HG02798 (cell line): ENCODE results near the gene OR56A1.

Experiments
- ATAC-seq: cut with Tn5 transposase; IDR thresholded peaks from one replicate; pipeline ENCODE4 v1.9.1; 2021; ENCODE audit warnings: mild to moderate bottlenecking; ENCODE audit not compliant: unreplicated experiment, poor library complexity

OR56A1 gene

DNA sequence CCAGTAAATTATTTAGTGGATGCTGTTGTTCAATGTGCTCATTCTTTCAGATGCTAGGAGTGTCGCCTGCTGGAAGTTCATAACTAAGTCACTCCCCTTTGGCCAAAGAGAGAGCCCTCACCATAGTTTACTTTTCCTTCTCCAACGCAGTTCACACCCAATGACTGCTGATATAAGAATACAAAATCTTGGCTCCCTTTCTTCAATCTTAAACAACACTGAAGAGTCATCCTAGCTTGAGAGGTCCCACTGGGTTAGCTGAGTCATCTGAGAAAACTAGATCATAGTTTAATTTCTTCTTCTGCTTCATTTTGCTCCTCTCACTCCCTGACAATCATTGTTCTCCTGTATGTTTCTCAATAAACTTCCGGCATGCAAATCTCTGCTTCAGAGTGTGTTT lies 38.4 kb downstream of the OR56A1 start:
- ATAC-seq, result no peak

DNA sequence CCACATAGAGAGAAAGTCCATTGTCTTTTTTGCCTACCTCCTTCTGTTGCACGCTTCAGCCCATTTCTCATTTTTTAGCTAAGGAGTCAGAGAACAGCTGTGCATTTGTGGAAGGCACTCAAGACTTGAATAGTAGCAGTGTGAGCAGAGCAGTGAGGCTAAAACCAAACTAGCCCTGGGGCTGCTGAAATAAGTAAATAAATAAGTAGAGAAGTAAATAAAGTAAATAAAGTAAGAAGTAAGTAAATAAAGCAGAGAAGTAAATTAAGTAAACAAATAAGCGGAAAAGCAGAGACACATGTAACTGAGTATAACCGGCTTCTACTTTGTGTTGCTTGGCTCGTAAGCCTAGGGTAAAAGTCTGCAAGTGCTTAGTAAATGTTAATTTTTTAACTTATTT lies 41.4 kb downstream of the OR56A1 start:
- no peak for ATAC-seq

DNA sequence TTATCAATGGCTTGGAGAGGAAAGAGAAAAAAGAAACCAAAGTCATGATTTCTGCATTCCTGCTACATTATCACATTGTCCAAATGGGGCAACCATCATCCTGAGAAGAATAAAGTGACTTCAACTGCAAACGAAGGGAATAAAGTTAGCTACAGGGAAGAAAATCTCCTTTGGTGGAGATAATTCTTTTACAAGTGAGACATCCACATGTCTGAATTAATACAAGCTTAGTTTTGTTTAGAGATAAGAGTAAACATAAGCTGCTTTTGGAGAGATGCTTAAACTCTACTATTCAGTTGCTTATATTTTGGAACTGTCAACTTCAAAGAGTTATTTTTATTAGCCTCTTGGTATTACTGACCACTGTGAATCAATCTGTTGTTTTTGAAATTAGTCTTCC lies 43.7 kb downstream of the OR56A1 start, which contains the start of gene OR52L1:
OR52L1 (minus strand) TSS at position 101 of the 400 bp plus-strand sequence; CDS start at position 46, 55 bp downstream.
- ATAC-seq, result no peak

DNA sequence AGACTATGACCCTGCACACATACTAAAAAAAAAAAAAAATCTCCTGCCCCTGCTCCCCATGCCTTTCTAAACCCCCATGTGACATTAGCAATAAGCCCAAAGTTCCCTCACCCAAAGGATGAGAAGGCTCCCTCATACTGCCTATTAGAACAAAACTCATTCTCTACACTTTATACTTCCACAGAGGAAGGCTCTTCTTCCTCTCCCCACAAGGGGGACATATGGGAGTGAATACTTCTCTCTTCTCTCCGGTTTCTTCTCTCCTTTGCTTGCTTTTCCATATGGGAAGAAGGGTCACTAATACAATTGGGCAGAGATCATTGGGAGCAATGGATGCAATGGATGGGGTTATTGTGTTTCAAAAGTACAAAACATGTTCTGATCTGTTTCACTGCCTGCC lies 47.1 kb downstream of the OR56A1 start:
- ATAC-seq, result no peak

DNA sequence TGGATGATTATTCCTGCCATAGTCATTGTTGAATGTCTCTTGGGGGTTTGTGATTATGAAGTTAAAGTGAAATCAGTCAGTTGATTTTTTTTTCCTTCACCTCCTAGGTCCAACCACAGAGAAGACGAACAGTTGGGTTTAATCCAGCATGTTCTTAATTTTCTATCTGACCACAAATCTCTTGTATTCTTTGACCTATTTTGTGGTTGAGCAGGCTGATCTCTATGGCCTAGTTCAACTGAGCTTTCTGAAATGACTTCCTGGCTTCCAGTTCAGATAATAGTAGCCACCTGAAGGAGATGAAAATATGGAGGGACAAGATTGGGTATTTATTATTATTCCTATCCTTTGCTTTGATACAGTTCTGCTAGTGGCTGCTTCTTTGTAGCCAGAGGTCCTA lies 57.0 kb downstream of the OR56A1 start:
- no peak for ATAC-seq
